HUES64 (cell line): Measurements from ENCODE around the gene TESK2.
A peak's percentile ranks its signal among the peaks of the same experiment; 100 is the strongest.

Source experiments
- H3K27ac ChIP-seq: 2 replicates; pipeline ENCODE4 v1.7.0; 2013; ENCODE audit warnings: low read depth, low read length, inconsistent platforms
- H3K27me3 ChIP-seq: 2 replicates; pipeline ENCODE4 v1.6.1; 2013; ENCODE audit warnings: mild to moderate bottlenecking, low read length; ENCODE audit not compliant: insufficient read depth
- H3K36me3 ChIP-seq: 2 replicates; pipeline ENCODE4 v1.6.1; 2013; ENCODE audit warnings: mild to moderate bottlenecking, low read length; ENCODE audit not compliant: insufficient read depth
- H3K4me1 ChIP-seq: 2 replicates; pipeline ENCODE4 v1.6.1; 2013; ENCODE audit warnings: mild to moderate bottlenecking, low read length, moderate library complexity; ENCODE audit not compliant: insufficient read depth
- H3K4me3 ChIP-seq: 2 replicates; pipeline ENCODE4 v1.5.1; 2013; ENCODE audit warnings: mild to moderate bottlenecking, low read length, moderate library complexity
- H3K9ac ChIP-seq: 2 replicates; pipeline ENCODE4 v1.6.1; 2013; ENCODE audit warnings: mild to moderate bottlenecking, low read depth, low read length
- H3K9me3 ChIP-seq: 2 replicates; pipeline ENCODE4 v1.6.1; 2013; ENCODE audit warnings: low read depth, low read length; ENCODE audit not compliant: insufficient read depth
- WGBS: fragments of 150-250, 120-280 bp; methylation state at CpG from one replicate; pipeline ENCODE4 v1.1.7; 2013; ENCODE audit warnings: missing lambda C conversion rate; 5-methylcytosine and 5-hydroxymethylcytosine counted together

Gene TESK2

DNA sequence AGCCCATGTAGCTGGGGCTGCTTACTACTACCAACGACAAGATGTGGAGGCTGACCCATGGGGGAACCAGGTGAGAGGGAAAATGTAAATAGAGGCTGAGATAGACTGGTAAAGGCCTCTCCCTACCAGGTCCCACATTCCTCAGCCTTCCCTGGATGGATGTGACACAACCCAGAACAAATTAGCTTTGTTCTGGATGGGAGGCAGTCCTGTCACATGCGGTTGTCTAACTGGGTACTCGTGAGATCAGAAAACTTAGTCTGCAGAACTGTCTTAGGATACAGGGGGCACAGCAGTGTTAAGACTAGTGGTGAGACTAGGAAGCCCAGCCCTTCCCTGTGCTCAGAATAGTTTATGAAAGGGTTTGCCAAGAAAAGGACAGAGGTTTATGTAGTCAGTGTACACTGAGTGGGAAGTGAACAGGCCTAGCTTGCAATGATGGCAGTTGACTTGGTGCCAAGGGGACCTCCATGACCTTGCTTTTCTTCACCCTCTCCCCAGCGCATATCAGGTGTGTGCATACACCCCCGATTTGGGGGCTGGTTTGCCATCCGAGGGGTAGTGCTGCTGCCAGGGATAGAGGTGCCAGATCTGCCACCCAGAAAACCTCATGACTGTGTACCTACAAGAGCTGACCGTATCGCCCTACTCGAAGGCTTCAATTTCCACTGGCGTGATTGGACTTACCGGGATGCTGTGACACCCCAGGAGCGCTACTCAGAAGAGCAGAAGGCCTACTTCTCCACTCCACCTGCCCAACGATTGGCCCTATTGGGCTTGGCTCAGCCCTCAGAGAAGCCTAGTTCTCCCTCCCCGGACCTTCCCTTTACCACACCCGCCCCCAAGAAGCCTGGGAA lies 17.6 kb upstream of the TESK2 start:
- 91% methylated on average over 15 of the region's 15 CpGs for WGBS
- Histone ChIP-seq H3K27ac (0 out of 2 replicates have a peak overlapping the region, but pooled peaks have one; percentile 21), H3K9me3 (no peaks in the 10 kb centered on the region), H3K27me3 (no peaks in the 10 kb centered on the region), H3K9ac (no peak overlapping the region), H3K4me1 (no peaks in the 10 kb centered on the region), H3K36me3 (peaks cover 59% of the 10 kb centered on the region), H3K4me3 (no peak overlapping the region)

DNA sequence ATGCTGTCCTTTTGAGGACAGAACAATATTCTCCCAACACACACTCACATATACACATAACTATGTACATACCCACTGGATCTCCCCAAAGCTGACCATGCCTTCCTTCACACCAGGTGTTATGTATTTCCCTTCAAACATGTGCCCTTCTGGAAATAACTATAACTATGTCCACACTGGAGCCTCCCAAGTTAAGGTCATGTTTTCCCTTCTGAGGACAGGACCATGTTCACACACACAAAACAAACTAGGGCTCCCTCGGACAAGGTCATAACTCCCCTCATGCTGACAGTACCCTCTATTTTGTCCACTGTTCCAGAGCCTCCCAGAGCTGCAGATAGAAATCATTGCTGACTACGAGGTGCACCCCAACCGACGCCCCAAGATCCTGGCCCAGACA lies 16.9 kb upstream of the TESK2 start:
- Histone ChIP-seq H3K9ac (no peak overlapping the region), H3K4me3 (no peak overlapping the region), H3K9me3 (no peaks in the 10 kb centered on the region), H3K27ac (0 out of 2 replicates have a peak overlapping the region, but pooled peaks have one; percentile 21), H3K36me3 (peaks cover 53% of the 10 kb centered on the region), H3K27me3 (no peaks in the 10 kb centered on the region), H3K4me1 (no peaks in the 10 kb centered on the region)
- 93% methylated on average over 4 of the region's 4 CpGs for WGBS

DNA sequence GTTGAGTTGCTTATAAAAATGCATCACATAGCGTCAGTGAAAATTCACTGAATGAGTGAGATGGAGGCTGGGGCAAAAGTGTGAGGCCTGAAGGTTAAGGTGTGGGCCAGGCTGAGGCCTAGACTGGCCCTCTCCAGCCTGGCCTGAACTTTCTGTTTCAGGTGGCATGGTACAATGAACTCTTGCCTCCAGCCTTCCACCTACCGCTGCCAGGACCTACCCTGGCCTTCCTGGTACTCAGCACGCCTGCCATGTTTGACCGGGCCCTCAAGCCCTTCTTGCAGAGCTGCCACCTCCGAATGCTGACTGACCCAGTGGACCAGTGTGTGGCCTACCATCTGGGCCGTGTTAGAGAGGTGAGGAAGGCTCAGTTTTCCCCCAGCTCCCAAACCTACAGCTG lies 16.2 kb upstream of the TESK2 start:
- H3K27ac ChIP-seq, result no peak overlapping the region
- H3K9me3 ChIP-seq, result no peaks in the 10 kb centered on the region
- H3K4me1 ChIP-seq, result no peaks in the 10 kb centered on the region
- peaks cover 46% of the 10 kb centered on the region for H3K36me3 ChIP-seq
- H3K4me3 ChIP-seq, result no peak overlapping the region
- H3K27me3 ChIP-seq, result no peaks in the 10 kb centered on the region
- H3K9ac ChIP-seq, result no peak overlapping the region
- WGBS, result 95% methylated on average over 6 of the region's 6 CpGs

DNA sequence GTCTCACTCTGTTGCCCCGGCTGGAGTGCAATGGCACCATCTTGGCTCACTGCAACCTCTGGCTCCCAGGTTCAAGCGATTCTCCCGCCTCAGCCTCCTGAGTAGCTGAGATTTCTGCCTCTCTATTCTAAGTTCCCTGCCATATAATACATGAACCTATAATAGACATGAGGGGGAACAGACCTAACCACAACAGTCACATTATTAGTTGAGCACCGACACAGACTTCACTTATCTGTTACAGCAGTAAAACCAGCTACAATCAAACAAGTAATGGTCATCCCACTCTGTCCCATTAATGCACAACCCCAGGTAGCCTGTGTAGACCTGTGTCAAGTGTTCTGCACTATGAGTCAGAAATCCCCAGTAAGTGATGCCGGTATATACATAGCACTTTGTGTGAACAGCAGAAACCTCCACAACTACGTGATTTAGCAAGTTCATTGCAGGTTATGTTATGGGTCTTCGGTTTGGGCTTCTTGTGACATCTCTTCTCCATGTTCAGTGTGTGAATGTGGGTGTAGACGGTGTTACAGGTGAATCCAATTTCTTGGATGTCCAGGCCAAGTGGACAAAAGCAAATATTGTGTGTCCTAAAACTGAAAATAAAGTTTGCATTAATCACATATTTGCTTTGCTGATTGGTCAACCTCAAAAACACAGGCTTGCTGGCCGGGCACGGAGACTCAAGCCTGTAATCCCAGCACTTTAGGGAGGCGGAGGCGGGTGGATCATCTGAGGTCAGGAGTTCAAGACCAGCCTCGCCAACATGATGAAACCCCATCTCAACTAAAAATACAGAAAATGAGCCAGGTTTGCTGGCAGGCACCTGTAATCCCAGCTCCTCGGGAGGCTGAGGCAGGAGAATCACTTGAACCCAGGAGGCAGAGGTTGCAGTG lies 12.7 kb upstream of the TESK2 start:
- Histone ChIP-seq H3K4me1 (peaks cover 6% of the 10 kb centered on the region; the same call in 1 of the 2 replicates), H3K4me3 (no peak overlapping the region), H3K27me3 (no peaks in the 10 kb centered on the region), H3K9ac (no peak overlapping the region), H3K27ac (no peak overlapping the region), H3K36me3 (peaks cover 11% of the 10 kb centered on the region), H3K9me3 (no peaks in the 10 kb centered on the region)
- WGBS, result 95% methylated on average over 14 of the region's 14 CpGs

DNA sequence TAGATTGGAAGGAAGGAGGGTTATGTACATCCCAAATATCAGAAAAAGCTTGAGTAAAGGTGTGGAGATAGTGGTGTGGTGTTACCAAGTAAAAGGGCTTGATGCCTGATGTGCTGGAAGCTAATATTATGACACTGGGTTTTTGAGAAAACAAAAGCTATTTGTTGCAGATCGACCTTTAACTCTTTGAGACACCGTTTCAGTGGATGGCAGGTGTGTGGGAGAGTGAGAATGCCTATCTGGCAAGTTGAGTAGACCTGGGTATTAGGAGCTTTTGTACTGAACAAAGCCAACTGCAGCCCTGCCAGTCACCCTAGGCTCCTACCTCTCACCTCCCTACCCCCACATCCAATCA lies 10.5 kb upstream of the TESK2 start:
- H3K9ac ChIP-seq, result no peak overlapping the region
- H3K27me3 ChIP-seq, result no peaks in the 10 kb centered on the region
- 91% methylated on average over 2 of the region's 2 CpGs for WGBS
- no peak overlapping the region for H3K27ac ChIP-seq
- 0 out of 2 replicates have a peak, but pooled peaks cover 4% of the 10 kb centered on the region for H3K36me3 ChIP-seq
- H3K9me3 ChIP-seq, result no peaks in the 10 kb centered on the region
- H3K4me1 ChIP-seq, result peaks cover 6% of the 10 kb centered on the region; the same call in 1 of the 2 replicates
- H3K4me3 ChIP-seq, result peak overlapping the region; percentile 74

DNA sequence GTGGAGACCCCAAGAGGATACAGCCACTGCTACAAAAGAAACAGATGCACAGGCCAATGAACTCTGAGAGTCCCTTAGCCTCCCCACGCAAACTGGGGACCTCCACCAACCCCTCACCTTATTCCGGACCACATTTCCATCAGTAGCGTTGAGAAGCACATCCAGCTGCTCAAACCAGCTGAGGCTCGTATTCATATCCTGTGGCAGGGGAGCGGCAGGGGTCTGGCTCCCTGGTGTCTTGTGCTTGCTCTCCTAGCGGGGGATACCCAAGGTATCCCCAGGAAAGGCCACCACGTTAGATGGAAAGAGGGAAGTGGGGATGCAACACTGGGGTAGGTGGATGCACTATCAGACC lies 8.4 kb upstream of the TESK2 start:
- 11% methylated on average over 7 of the region's 7 CpGs for WGBS
- H3K9ac ChIP-seq, result peak overlapping the region; percentile 57
- no peaks in the 10 kb centered on the region for H3K9me3 ChIP-seq
- H3K27me3 ChIP-seq, result no peaks in the 10 kb centered on the region
- H3K4me3 ChIP-seq, result peak overlapping the region; percentile 74
- 0 out of 2 replicates have a peak, but pooled peaks cover 4% of the 10 kb centered on the region for H3K36me3 ChIP-seq
- H3K4me1 ChIP-seq, result peaks cover 6% of the 10 kb centered on the region; the same call in 1 of the 2 replicates
- H3K27ac ChIP-seq, result no peak overlapping the region

DNA sequence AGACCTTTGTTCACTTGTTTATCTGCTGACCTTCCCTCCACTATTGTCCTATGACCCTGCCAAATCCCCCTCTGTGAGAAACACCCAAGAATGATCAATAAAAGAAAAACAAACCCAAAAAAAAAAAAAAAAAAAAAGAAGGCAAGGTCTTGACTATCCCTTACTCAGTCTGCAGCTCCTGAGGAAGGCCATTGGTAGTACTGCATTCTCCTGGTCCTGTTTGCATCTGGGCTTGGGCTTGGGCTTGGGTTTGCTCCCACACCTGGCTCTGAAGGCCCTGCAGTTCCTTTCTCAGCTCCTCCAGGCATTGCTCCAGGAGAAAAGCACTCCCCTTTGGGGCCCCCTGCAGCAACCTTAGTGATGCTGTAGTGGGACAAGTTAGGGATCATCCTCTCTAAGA lies 7.3 kb upstream of the TESK2 start:
- H3K9me3 ChIP-seq, result no peaks in the 10 kb centered on the region
- no peak overlapping the region for H3K27ac ChIP-seq
- H3K4me1 ChIP-seq, result peaks cover 6% of the 10 kb centered on the region; the same call in 1 of the 2 replicates
- H3K4me3 ChIP-seq, result no peak overlapping the region
- H3K27me3 ChIP-seq, result no peaks in the 10 kb centered on the region
- no peaks in the 10 kb centered on the region for H3K36me3 ChIP-seq
- no peak overlapping the region for H3K9ac ChIP-seq

DNA sequence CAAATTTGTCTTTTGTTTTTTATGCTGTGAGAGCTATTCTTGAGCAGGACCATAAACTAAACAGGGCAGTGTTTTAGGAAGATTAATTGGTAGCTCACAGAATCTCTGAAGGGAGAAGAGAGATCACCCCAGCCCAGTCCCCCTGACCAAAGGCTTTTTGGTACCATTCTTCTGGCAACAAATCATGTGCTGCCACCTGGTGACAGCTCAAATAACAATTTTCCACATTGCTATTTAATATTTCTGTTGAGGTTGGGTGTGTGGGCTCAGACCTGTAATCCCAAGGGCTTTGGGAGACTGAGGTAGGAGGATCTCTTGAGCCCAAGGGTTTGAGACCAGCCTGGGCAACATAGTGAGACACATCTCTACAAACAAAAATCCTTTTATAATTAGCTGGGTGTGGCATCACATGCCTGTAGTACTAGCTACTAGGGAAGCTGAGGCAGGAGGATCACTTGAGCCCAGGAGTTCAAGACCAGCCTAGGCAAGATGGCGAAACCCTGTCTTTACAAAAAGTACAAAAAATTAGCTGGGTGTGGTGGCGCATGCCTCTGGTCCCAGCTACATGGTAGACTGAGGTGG lies 2.2 kb upstream of the TESK2 start:
- no peaks in the 10 kb centered on the region for H3K36me3 ChIP-seq
- H3K27me3 ChIP-seq, result peaks cover 18% of the 10 kb centered on the region
- no peak overlapping the region for H3K4me3 ChIP-seq
- no peak overlapping the region for H3K9ac ChIP-seq
- H3K4me1 ChIP-seq, result no peaks in the 10 kb centered on the region; the same call in 1 of the 2 replicates
- no peaks in the 10 kb centered on the region for H3K9me3 ChIP-seq
- H3K27ac ChIP-seq, result no peak overlapping the region
- WGBS, result 84% methylated on average over 2 of the region's 2 CpGs

DNA sequence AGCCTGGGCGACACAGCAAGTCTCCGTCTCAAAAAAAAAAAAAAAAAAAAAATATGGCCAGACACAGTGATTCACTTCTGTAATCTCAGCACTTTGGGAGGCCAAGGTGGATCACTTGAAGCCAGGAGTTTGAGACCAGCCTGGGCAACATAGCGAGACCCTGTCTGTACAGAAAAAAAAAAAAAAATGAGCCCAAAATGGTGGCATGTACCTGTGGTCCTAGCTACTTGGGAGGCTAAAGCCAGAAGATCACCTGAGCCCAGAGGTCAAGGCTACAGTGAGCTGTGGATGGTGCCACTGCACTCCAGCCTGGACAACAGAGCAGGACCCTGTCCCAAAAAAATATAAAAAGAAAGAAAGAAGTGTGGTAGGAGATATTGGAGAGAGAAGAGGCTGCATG lies 1.7 kb upstream of the TESK2 start:
- no peaks in the 10 kb centered on the region; the same call in 1 of the 2 replicates for H3K4me1 ChIP-seq
- H3K9me3 ChIP-seq, result no peaks in the 10 kb centered on the region
- H3K4me3 ChIP-seq, result no peak overlapping the region
- no peak overlapping the region for H3K9ac ChIP-seq
- no peaks in the 10 kb centered on the region for H3K36me3 ChIP-seq
- H3K27ac ChIP-seq, result no peak overlapping the region
- 99% methylated on average over 3 of the region's 3 CpGs for WGBS
- peaks cover 18% of the 10 kb centered on the region for H3K27me3 ChIP-seq

DNA sequence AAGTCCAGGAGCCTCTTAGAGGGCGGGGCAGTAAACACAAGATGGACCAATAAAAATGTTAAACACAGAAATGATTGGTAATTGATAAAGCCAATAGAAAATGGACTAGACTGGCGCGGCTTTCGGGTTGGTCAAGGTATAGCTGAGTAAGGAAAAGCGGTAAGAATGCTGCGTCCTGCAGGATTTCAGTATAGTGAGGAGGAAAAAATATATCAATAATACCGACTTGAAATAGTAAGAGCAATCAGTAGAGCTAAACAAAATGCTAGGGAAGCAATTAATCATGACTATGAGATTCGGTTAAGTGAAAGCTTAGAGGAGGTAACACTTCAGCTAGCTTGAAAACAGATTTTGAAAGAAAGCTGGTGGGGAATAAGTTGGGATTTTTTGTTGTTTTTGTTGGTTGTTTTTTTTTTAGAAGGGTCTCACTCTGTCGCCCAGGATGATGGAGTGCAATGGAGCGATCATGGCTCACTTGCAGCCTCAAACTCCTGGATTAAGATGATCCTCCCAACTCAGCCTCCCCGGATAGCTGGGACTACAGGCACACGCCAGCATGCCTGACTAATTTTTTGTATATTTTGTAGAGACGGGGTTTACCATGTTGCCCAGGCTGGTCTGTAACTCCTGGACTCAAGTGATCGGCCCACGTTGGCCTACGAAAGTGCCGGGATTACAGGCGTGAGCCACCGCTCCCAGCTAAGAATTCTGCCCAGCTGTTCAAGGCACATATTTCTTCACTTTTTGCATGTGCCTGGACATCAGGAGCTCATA lies 711 bp upstream of the TESK2 start:
- no peaks in the 10 kb centered on the region for H3K36me3 ChIP-seq
- H3K9ac ChIP-seq, result no peak overlapping the region
- H3K27ac ChIP-seq, result no peak overlapping the region
- H3K4me3 ChIP-seq, result peak overlapping the region; percentile 39
- H3K27me3 ChIP-seq, result peaks cover 18% of the 10 kb centered on the region
- 61% methylated on average over 19 of the region's 19 CpGs for WGBS
- H3K4me1 ChIP-seq, result no peaks in the 10 kb centered on the region; the same call in 1 of the 2 replicates
- no peaks in the 10 kb centered on the region for H3K9me3 ChIP-seq
